HG02884 (cell line): ENCODE results near the gene ZNF341.
"Not testable (repeated sequence)": the region's sequence is repeated elsewhere in the genome, so short reads cannot be mapped to it uniquely, and the experiment has no call there.

ENCODE experiments used
- ATAC-seq: cut with Tn5 transposase; IDR thresholded peaks from one replicate; pipeline ENCODE4 v1.9.1; 2021; ENCODE audit warnings: mild to moderate bottlenecking, moderate library complexity; ENCODE audit not compliant: unreplicated experiment

Gene ZNF341

GRCh38 chr20:33727806-33728205 is 4.0 kb upstream of the ZNF341 start:
- ATAC-seq = no peak

DNA sequence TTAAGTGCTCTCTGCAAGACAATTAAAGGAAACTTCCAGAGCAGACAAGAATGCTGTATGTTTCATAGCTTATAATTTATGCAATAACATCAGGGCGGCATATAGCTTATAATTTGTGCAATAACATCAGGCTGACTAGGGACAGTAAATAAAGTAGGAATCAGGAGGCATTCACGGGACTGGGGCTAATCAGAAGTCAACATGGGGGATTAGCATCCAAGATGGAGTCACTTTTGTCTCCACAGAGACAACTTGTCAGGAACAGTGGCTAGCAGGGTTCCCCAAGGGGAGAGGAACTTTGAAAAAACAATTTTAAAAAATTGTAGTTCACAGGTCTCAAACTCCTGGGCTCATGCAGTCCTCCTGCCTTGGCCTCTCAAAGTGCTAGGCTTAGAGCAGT is 3.3 kb upstream of the ZNF341 start:
- ATAC-seq = no peak

DNA sequence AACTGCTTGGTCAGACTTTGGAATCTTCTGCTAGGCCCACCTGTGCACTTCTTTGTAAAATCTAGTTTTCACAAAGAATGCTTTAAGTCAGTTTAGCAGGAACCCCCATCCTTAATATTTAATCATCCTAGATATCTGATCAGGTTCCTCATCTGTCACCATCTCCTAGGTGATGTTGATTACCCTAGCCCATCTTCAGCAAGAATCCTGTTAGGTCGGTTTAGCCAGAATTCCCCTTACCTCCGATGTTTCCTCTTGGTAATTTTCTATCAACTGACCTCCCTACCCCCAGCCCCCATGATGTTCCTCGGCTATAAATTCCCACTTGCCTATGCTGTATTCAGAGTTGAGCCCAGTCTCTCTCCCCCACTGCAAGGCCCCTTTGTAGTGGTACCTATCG is 2.7 kb upstream of the ZNF341 start:
- no peak for ATAC-seq

GRCh38 chr20:33730946-33731692 is 677 bp upstream of the ZNF341 start:
- ATAC-seq = no peak

DNA sequence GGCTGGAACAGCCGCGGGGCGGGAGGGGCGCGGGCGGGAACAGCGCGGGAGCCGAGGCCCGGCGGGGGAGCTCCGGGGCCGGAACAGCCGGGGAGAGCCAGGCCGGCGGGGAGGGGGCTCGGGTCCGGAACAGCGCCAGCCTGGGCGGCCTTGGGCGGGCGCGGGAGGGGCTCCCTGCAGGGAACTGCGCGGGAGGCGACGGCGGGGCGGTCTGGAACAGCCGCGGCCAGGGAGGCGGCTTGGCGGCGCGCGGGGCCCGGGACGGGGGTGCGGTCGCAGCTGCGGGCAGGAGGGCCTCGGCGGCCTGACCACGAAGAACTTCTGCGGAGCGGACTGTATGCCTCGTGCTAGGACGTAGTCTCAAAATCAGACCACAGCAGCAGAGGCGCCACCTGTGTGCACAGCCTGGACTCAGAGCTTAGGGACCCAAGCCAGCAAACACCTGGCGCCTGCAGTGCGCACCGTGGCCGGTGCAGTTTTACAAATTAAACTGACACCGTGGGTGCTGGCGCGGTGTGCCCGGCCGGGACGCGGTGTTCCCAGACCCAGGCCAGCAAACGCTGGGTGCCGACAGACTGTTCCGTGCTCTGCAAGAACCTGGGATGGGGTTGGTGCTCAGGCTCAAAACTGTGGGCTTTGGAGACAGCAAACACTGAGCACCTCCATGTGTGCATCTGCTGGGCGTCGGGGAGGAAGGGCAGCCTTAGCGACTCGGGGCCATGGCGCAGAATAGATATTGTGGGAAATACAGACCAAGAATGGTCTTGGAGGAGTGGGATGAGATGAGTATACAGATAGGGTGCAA is 572 bp downstream of the ZNF341 start:
- ATAC-seq = peak; percentile 47

DNA sequence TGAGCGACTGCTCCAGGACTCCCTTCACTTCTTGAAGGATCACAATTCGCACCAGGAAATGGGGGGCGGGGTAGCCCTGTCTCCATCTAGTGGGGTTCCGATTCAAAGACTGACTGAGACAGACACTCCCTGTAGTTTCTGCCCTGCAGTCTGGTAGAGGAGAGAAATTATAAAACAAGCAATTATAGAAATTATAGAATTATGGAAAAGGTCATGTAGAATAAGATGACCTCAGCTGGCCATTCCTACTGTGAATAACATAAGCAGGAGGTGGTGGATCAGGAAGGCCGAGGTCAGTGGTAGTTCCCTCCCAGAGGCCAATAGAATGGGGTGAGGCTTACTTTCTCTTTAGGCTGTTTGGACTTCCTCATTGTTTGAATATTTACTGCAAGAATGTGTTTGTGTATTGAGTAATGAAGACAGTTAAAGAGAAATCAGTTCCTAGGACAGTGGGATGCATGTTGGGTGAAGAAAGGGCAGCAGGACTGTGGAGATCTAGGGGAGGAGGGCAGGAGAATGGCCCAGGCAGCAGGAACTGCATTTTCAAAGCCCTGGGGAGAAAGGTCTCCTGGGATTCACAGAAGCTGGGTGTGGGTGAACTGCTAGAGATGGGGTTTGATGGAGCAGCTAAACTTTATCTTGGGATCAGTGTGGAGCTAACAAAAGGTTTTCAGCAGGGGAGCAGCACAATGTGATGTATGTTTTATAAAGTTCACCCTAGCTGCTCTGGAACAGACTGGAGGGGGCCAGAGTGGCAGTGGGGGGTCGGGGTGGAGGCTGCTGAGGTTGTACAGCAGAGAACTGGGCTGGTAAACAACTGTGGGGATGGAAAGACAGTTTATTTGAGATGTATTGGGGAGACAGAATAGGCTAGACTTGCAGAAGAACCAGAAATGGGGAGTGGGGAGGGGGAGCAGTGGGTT is 2.1 kb downstream of the ZNF341 start:
- no peak for ATAC-seq

DNA sequence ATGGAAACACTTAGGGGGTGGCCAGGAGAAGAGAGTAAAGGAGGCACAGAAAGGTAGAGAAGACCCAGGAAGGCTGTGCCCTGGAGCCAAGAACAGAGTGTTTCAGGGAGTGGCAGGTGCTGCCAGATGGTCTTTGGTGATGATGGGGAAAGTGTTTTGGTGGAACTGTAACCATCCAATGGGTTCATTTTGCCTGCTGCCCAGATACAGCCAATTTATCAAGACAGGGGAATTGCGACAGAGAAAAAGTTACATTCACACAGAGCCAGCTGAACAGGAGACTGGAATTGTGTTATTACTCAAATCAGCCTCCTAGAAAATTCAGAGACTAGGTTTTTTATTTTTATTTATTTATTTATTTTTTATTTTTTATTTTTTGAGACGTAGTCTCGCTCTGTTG is 5.2 kb downstream of the ZNF341 start:
- no peak for ATAC-seq

DNA sequence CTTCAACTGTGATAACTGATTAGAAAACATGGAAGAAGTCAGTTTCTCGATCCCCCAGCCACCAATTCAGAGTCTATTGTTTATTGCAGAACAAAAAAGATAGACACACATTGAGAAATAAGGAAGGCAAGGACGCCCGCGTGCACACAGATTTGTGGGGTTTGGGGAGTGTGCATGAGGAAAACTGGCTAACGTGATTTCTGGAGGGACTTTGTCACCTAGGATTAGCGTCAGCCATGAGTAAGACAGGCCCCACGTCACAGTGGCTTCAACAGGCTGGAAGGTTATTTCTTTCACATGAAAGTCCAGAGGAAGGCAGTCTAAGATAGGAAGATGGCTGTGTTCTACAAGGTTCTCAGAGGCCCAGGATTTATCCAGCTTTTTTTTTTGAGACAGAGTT is 7.7 kb downstream of the ZNF341 start:
- ATAC-seq = no peak

DNA sequence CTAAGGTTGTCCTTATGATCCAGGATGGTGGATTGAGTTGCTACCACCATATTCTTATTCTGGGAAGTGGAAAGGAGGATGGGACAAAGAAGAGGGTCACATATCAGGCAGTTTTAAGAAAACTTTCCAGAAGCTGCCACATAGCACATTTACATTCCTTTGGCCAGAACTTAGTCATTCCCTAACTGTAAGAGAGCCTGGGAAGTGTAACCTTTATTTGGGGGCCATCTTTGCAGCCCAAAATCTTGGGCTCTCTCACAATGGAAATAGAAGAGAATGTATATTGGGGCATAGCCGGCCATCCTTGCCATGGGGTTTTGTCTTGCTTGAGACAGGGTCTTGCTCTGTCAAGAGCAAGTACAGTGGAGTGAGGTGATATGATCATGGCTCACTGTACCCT is 8.4 kb downstream of the ZNF341 start:
- ATAC-seq = no peak

- no peak for ATAC-seq
Observed at GRCh38 chr20:33744181-33744580, 12.4 kb downstream of the ZNF341 start.

GRCh38 chr20:33744773-33745385 is 13.1 kb downstream of the ZNF341 start:
- ATAC-seq = no peak

- no peak for ATAC-seq
Observed at GRCh38 chr20:33746325-33746998, 14.7 kb downstream of the ZNF341 start.

- ATAC-seq = no peak
Observed at GRCh38 chr20:33751775-33752174, 20.0 kb downstream of the ZNF341 start.

- no peak for ATAC-seq
Observed at GRCh38 chr20:33753143-33753542, 21.3 kb downstream of the ZNF341 start.

GRCh38 chr20:33753763-33754162 is 22.0 kb downstream of the ZNF341 start:
- no peak for ATAC-seq

GRCh38 chr20:33755936-33756490 is 24.2 kb downstream of the ZNF341 start:
- ATAC-seq = not testable (repeated sequence)

DNA sequence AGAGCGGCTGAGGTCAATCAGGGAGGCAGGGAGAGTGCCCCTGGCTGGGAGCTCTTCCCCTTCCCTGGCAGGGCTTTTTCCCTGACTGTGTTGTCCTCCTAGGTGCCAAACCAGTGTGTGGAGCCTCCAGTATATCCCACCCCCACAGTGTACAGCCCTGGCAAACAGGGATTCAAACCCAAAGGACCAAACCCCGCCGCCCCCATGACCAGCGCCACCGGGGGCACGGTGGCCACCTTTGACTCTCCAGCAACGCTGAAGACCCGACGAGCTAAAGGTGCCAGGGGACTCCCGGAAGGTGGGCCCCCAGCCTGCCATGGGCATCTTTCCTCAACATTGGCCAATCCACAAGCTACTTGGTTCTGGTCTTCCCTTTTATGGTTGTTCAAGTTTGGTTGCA is 25.2 kb downstream of the ZNF341 start:
- no peak for ATAC-seq

- no peak for ATAC-seq
Observed at GRCh38 chr20:33757458-33757857, 25.7 kb downstream of the ZNF341 start.

- ATAC-seq = no peak
Observed at GRCh38 chr20:33761698-33762250, 30.0 kb downstream of the ZNF341 start.

- no peak for ATAC-seq
Observed at GRCh38 chr20:33765099-33765498, 33.3 kb downstream of the ZNF341 start.
